ENCODE measurements around the gene NELFE. TPM values are rescaled to one million over a fixed set of nuclear protein-coding genes. Genes with fewer than 3 reads are reported as not detected.
A peak's percentile ranks its signal among the peaks of the same experiment; 100 is the strongest.

Gene NELFE
- total RNA-seq, 1 donor from 2014 or later = 129 TPM

DNA sequence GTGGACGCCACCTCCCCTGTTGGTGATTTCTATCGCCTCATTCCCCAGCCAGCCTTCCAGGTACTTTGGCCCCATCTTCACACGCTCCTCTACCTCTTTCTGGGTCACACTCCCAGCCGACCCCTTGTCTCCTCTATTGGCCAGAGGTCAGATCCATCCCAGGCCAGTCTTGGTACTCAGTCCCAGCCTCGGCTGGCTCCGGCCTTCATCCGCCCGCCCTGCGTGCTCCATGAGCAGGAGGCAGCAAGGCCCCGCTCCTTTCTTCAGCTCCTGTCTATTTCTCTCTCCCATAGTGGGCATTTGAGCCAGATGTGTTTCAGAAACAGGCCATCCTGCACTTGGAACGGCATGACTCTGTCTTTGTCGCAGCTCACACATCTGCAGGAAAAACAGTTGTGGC is 2.8 kb upstream of the NELFE start:
- Mint-ChIP-seq H3K9me3 (no peaks in the 10 kb centered on the region), H3K36me3 (peaks cover 23% of the 10 kb centered on the region), H3K27me3 (ENCODE audit: insufficient read depth, low read depth) (peaks cover 2% of the 10 kb centered on the region), H3K4me3 (peak overlapping the region; percentile 25), H3K27ac (no peak overlapping the region), H3K4me1 (peaks cover 25% of the 10 kb centered on the region)
- Histone ChIP-seq H3K36me3 (peaks cover 1% of the 10 kb centered on the region), H3K27me3 (no peaks in the 10 kb centered on the region), H3K9ac (no peak overlapping the region), H3K27ac (no peak overlapping the region), H2AFZ (replicated peaks) (no peak overlapping the region), H4K20me1 (ENCODE audit: low read depth) (no peaks in the 10 kb centered on the region), H3K4me3 (no peak overlapping the region), H3F3A (ENCODE audit: low read depth) (no peaks in the 10 kb centered on the region), H3K79me2 (ENCODE audit: low read depth) (peaks cover 37% of the 10 kb centered on the region), H3K4me2 (no peak overlapping the region), H3K9me3 (ENCODE audit: low read depth) (no peaks in the 10 kb centered on the region), H3K4me1 (peaks cover 11% of the 10 kb centered on the region)
- DNase-seq (ENCODE audit: low spot score) = no peak
- TF ChIP-seq, protein P1, sequence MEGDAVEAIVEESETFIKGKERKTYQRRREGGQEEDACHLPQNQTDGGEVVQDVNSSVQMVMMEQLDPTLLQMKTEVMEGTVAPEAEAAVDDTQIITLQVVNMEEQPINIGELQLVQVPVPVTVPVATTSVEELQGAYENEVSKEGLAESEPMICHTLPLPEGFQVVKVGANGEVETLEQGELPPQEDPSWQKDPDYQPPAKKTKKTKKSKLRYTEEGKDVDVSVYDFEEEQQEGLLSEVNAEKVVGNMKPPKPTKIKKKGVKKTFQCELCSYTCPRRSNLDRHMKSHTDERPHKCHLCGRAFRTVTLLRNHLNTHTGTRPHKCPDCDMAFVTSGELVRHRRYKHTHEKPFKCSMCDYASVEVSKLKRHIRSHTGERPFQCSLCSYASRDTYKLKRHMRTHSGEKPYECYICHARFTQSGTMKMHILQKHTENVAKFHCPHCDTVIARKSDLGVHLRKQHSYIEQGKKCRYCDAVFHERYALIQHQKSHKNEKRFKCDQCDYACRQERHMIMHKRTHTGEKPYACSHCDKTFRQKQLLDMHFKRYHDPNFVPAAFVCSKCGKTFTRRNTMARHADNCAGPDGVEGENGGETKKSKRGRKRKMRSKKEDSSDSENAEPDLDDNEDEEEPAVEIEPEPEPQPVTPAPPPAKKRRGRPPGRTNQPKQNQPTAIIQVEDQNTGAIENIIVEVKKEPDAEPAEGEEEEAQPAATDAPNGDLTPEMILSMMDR (IDR thresholded peaks at IDR 0.05) = no peak
- TF ChIP-seq EZH2 (IDR thresholded peaks at IDR 0.05) = no peak
- TF ChIP-seq EZH2phosphoT487 (IDR thresholded peaks at IDR 0.05) = no peak

DNA sequence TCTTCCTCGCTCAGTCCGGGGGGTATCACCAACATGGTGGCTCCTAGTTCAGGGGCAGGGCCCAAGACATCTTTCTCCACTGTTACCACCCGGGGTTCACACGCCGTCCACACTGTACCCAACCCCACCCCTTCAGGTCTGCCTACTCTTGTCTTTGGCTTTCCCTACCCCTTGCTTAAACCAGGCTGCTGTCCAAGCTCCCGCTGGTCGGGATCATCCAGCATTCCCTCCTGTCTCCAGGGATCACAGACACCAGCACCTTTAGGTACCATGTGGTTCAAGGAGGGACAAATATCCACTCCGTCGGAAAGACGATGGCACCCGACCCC is 395 bp downstream of the NELFE start:
- no peak overlapping the region for H3K27ac ChIP-seq
- peak overlapping the region; percentile 15 for H3K27ac Mint-ChIP-seq

DNA sequence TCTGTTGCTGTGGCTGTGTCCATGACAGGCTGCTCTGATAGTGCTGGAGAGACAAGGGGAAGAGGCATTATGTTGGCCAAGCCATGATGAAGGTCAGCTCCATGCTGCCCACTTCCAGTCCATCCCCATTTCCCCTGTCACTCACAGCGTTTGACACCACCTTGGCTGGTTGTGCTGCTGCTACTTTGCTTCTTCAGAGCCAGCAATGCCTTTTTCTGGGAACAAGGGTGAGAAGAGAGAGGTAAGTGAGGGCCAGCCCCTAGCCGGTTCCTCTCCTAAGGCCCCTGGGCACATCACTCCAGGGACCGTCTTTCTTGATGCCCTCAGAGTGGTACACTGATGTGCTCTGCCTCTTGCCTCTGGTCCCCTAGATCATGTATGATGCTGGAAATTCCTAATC is 2.0 kb downstream of the NELFE start:
- peaks cover 5% of the 10 kb centered on the region for H3K36me3 ChIP-seq
- H3K9me3 ChIP-seq (ENCODE audit: low read depth) = no peaks in the 10 kb centered on the region
- no peaks in the 10 kb centered on the region for H4K20me1 ChIP-seq (ENCODE audit: low read depth)
- no peak overlapping the region for H3K4me2 ChIP-seq
- peaks cover 10% of the 10 kb centered on the region for H3F3A ChIP-seq (ENCODE audit: low read depth)
- H3K27ac ChIP-seq = no peak overlapping the region
- no peak overlapping the region for H3K4me3 ChIP-seq
- Mint-ChIP-seq H3K36me3 (peaks cover 16% of the 10 kb centered on the region), H3K27me3 (ENCODE audit: insufficient read depth, low read depth) (peaks cover 2% of the 10 kb centered on the region), H3K4me1 (peaks cover 25% of the 10 kb centered on the region), H3K4me3 (peak overlapping the region; percentile 98), H3K9me3 (no peaks in the 10 kb centered on the region), H3K27ac (no peak overlapping the region)
- DNase-seq (ENCODE audit: low spot score) = no peak
- peaks cover 38% of the 10 kb centered on the region for H3K79me2 ChIP-seq (ENCODE audit: low read depth)
- H3K4me1 ChIP-seq = peaks cover 11% of the 10 kb centered on the region
- no peak overlapping the region for H2AFZ ChIP-seq (replicated peaks)
- H3K27me3 ChIP-seq = no peaks in the 10 kb centered on the region
- H3K9ac ChIP-seq = no peak overlapping the region
- TF ChIP-seq, protein P1 (IDR thresholded peaks at IDR 0.05) = no peak
- TF ChIP-seq EZH2phosphoT487 (IDR thresholded peaks at IDR 0.05) (no peak), EZH2 (IDR thresholded peaks at IDR 0.05) (no peak)

More for the DNA sequence above, 395 bp downstream of the NELFE start:
- peaks cover 2% of the 10 kb centered on the region for H3K27me3 Mint-ChIP-seq (ENCODE audit: insufficient read depth, low read depth)
- H3K36me3 ChIP-seq = peaks cover 5% of the 10 kb centered on the region
- peaks cover 25% of the 10 kb centered on the region for H3K4me1 Mint-ChIP-seq
- H3K9me3 ChIP-seq (ENCODE audit: low read depth) = no peaks in the 10 kb centered on the region
- H3K9me3 Mint-ChIP-seq = no peaks in the 10 kb centered on the region
- peak overlapping the region; percentile 90 for H2AFZ ChIP-seq (replicated peaks)
- peaks cover 26% of the 10 kb centered on the region for H3K36me3 Mint-ChIP-seq
- TF ChIP-seq EZH2 (IDR thresholded peaks at IDR 0.05) (no peak), EZH2phosphoT487 (IDR thresholded peaks at IDR 0.05) (no peak)
- TF ChIP-seq, protein P1 (IDR thresholded peaks at IDR 0.05) = no peak
- DNase-seq (ENCODE audit: low spot score) = no peak
- no peaks in the 10 kb centered on the region for H4K20me1 ChIP-seq (ENCODE audit: low read depth)
- peak overlapping the region; percentile 95 for H3K4me3 ChIP-seq
- no peaks in the 10 kb centered on the region for H3K27me3 ChIP-seq
- peak overlapping the region; percentile 97 for H3K4me2 ChIP-seq
- peak overlapping the region; percentile 96 for H3K9ac ChIP-seq
- H3K4me3 Mint-ChIP-seq = peak overlapping the region; percentile 98
- peaks cover under 1% of the 10 kb centered on the region for H3F3A ChIP-seq (ENCODE audit: low read depth)
- H3K79me2 ChIP-seq (ENCODE audit: low read depth) = peaks cover 38% of the 10 kb centered on the region
- H3K4me1 ChIP-seq = peaks cover 11% of the 10 kb centered on the region

All from neural progenitor cell (in vitro differentiated cells).